HG03060 (cell line): Measurements from ENCODE around the gene ARSK.
A peak's percentile ranks its signal among the peaks of the same experiment; 100 is the strongest.

ENCODE experiments used
- ATAC-seq: cut with Tn5 transposase; IDR thresholded peaks from one replicate; pipeline ENCODE4 v1.9.1; 2021; ENCODE audit warnings: low read depth, moderate number of reproducible peaks; ENCODE audit not compliant: unreplicated experiment

The ARSK gene

GRCh38 chr5:95563367-95563766, 8.5 kb downstream of the ARSK start:
- no peak for ATAC-seq

GRCh38 chr5:95564450-95564849, 9.5 kb downstream of the ARSK start:
- ATAC-seq, result no peak

GRCh38 chr5:95565280-95565920, 10.5 kb downstream of the ARSK start:
- ATAC-seq, result no peak

GRCh38 chr5:95572016-95572415, 17.1 kb downstream of the ARSK start:
- no peak for ATAC-seq

- no peak for ATAC-seq
These were observed 26.7 kb downstream of the ARSK start for GRCh38 chr5:95581576-95581975.

GRCh38 chr5:95583992-95584391, 29.1 kb downstream of the ARSK start:
- no peak for ATAC-seq

GRCh38 chr5:95590880-95591279, 36.0 kb downstream of the ARSK start:
- no peak for ATAC-seq

- ATAC-seq, result peak; percentile 66
These were observed 36.6 kb downstream of the ARSK start for GRCh38 chr5:95591490-95591901.

- no peak for ATAC-seq
These were observed 40.5 kb downstream of the ARSK start for GRCh38 chr5:95595289-95595931.

GRCh38 chr5:95599252-95599651, 44.4 kb downstream of the ARSK start:
- ATAC-seq, result no peak

GRCh38 chr5:95600557-95600956, 45.7 kb downstream of the ARSK start:
- ATAC-seq, result no peak

GRCh38 chr5:95605786-95606185, 50.9 kb downstream of the ARSK start:
- ATAC-seq, result no peak

- no peak for ATAC-seq
These were observed 51.5 kb downstream of the ARSK start for GRCh38 chr5:95606419-95606818.

- ATAC-seq, result no peak
These were observed 54.8 kb downstream of the ARSK start for GRCh38 chr5:95609711-95610110.

GRCh38 chr5:95610546-95610945, 55.6 kb downstream of the ARSK start:
- no peak for ATAC-seq

- ATAC-seq, result no peak
These were observed 56.5 kb downstream of the ARSK start for GRCh38 chr5:95611396-95611795.

GRCh38 chr5:95613514-95613913, 58.6 kb downstream of the ARSK start:
- ATAC-seq, result no peak

- peak; percentile 50 for ATAC-seq
These were observed 60.2 kb downstream of the ARSK start for GRCh38 chr5:95615164-95615467.

- ATAC-seq, result no peak
These were observed 62.2 kb downstream of the ARSK start for GRCh38 chr5:95617057-95617456.

GRCh38 chr5:95619096-95619495, 64.2 kb downstream of the ARSK start:
- no peak for ATAC-seq

GRCh38 chr5:95619514-95620029, 64.7 kb downstream of the ARSK start:
- no peak for ATAC-seq
